GM12864 (cell line): ENCODE measurements around the gene PXN.

Source experiments
- DNase-seq: peaks from one replicate; pipeline ENCODE4 v3.0.0-alpha.2; 2011; ENCODE audit warnings: low read depth
- H3K4me3 ChIP-seq: 2 replicates; pipeline ENCODE4 v1.5.1; 2011; ENCODE audit warnings: mild to moderate bottlenecking, low read depth, low read length, control low read depth
- TF ChIP-seq, protein P1 (sequence below): IDR thresholded peaks from 2 replicates; pipeline ENCODE4 v1.5.1; 2011; ENCODE audit warnings: low read depth, mild to moderate bottlenecking, moderate library complexity, low read length, control low read depth, inconsistent platforms; ENCODE audit errors: missing control alignments

PXN gene

DNA sequence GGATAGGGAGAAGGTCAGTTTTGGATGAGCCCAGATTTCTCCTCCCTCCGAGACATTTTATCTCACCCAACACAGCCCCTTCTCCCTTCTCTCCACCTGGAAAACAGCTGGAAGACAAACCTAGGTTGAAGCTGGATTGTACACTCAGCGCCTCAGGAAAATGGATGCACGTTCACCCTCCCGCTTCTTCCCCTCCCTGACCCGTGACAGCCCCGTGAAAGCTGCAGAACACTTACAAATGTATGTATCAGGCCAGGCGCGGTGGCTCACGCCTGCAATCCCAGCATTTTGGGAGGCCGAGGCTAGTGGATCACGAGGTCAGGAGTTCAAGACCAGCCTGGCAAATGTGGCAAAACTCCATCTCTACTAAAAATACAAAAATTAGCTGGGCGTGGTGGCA, 22.0 kb upstream of the PXN start:
- H3K4me3 ChIP-seq: no peak overlapping the region
- TF ChIP-seq, protein P1, sequence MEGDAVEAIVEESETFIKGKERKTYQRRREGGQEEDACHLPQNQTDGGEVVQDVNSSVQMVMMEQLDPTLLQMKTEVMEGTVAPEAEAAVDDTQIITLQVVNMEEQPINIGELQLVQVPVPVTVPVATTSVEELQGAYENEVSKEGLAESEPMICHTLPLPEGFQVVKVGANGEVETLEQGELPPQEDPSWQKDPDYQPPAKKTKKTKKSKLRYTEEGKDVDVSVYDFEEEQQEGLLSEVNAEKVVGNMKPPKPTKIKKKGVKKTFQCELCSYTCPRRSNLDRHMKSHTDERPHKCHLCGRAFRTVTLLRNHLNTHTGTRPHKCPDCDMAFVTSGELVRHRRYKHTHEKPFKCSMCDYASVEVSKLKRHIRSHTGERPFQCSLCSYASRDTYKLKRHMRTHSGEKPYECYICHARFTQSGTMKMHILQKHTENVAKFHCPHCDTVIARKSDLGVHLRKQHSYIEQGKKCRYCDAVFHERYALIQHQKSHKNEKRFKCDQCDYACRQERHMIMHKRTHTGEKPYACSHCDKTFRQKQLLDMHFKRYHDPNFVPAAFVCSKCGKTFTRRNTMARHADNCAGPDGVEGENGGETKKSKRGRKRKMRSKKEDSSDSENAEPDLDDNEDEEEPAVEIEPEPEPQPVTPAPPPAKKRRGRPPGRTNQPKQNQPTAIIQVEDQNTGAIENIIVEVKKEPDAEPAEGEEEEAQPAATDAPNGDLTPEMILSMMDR: no peak
- DNase-seq: no peak

DNA sequence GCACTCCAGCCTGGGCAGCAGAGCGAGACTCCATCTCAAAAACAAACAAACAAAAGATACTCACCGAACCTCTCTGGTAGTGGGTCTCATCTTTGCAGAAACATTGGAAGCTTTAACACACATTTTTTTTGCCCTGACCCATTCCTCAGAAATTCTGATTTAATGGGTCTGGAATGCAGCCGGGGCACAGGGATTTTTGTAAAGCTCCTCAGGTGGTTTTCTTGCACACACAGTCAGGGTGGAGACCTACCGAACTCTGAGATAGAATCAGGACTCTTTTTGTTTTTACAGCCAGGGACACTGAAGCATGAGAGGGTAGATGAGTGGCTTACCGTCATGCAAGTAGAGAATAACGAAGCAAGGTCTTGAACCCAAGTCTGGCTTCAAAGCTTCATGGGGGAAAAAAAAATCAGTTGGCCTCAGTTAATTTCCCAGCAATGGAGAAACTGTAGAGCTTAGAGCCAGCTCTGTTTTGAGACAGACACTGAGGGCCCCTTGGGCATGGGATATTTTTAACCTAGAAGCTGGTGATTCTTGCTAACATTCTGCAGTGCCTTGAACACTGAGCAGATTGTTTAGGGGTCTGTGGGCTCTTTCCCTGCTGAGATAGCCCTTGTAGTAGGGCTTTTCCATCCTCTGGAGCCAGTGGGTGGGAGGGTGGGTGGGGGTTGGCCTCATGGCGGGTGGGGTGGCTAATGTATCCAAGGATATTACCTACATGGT, 21.4 kb upstream of the PXN start:
- DNase-seq: no peak
- TF ChIP-seq, protein P1: no peak
- no peak overlapping the region for H3K4me3 ChIP-seq

DNA sequence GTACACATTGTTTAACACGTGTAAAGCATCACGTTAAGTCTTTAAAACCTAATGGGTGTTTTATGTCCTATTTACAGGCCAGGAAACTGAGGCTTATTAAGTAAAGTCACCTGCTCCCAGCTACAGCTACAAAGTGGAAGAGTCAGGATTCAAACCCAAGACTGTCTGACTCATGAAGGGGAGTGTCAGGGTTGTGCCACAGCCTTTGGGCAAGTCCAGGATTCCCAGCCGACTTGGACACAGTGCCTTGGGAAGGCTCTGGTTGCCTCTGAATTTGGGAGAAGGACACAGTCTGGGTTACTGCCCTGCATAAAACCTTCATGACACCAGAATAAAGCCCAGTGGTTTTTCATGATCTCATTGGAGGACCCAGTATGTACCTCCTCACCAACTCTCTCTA, 18.9 kb upstream of the PXN start:
- no peak for DNase-seq
- H3K4me3 ChIP-seq: no peak overlapping the region
- TF ChIP-seq, protein P1: no peak

DNA sequence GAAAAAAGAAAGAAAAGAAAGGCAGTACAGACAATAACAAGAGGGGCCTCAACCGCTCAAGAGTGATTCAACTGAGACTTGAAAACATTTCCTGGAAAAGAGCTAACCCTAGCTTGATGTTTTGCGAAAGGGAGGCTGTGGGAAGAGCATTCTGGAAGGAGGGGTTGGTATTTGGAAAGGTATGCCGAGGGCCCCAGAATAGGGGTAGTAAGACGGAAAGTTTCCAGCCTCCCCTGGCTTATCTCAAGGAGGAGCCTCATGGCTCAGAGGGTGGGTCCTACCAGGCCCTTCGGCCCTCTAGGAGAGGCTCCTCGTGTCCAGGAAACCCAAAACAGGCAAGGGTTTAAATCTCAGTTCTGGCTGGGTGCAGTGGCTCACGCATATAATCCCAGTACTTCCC, 17.8 kb upstream of the PXN start:
- TF ChIP-seq, protein P1: no peak
- no peak for DNase-seq
- no peak overlapping the region for H3K4me3 ChIP-seq

DNA sequence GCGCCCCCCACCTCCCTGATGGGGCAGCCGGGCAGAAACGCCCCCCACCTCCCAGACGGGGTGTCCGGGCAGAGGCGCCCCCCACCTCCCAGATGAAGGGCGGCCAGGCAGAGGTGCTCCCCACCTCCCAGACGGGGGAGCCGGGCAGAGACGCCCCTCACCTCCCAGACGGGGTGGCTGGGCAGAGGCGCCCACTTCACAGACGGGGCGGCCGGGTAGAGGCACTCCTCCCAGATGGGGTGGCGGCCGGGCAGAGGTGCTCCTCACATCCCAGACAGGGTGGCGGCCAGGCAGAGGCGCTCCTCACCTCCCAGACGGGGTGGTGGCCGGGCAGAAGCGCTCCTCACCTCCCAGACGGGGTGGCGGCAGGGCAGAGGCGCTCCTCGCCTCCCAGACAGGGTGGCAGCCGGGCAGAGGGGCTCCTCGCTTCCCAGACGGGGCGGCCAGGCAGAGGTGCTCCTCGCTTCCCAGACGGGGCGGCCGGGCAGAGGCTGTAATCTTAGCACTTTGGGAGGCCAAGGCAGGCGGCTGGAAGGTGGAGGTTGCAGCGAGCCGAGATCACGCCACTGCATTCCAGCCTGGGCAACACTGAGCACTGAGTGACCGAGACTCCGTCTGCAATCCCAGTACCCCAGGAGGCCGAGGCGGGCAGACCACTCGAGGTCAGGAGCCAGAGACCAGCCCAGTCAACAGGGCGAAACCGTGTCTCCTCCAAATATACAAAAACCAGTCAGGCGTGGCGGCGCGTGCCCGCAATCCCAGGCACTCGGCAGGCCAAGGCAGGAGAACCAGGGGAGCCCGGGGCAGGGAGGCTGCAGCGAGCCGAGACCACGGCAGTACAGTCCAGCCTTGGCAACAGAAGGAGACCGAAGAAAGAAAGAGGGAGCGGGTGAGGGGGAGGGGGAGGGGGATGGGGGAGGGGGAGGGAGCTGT, 12.9 kb upstream of the PXN start:
- H3K4me3 ChIP-seq: no peak overlapping the region
- DNase-seq: no peak
- TF ChIP-seq, protein P1: no peak

DNA sequence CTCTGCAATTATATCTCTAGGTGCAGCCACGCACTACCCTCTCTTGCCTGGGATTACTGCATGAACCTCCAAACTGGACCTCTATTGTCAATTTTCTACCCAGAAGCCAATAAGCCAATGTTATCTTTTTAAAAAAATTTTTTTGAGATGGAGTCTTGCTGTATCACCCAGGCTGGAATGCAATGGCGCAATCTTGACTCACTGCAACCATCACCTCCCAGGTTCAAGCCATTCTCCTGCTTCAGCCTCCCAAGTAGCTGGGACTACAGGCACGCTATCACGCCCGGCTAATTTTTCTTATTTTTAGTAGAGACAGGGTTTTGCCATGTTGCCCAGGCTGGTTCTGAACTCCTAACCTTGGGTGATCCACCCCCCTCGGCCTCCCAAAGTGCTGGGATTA, 11.2 kb upstream of the PXN start:
- no peak for DNase-seq
- H3K4me3 ChIP-seq: no peak overlapping the region
- TF ChIP-seq, protein P1: no peak

DNA sequence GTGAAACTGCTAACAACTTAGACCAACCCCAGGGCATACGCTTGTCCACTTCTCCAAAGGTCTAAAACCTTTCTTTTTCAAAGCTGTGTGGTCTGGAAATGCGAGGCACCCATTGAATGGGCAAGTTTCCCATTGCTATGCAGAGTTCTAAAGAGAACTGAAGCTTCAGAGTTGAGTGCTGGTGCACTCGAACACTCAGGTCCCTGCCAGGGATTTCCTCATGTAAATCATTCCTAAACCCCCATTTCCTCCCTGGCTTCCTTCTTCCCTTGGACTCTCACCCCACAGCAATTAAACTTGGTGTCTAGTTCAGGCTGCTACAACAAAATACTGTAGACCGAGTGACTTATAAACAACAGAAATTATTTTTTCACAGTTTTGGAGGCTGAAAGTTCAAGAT, 2.2 kb upstream of the PXN start:
- H3K4me3 ChIP-seq: no peak overlapping the region
- TF ChIP-seq, protein P1: no peak
- DNase-seq: no peak
